Measurements from ENCODE around the gene TRAPPC4.

The TRAPPC4 gene

DNA sequence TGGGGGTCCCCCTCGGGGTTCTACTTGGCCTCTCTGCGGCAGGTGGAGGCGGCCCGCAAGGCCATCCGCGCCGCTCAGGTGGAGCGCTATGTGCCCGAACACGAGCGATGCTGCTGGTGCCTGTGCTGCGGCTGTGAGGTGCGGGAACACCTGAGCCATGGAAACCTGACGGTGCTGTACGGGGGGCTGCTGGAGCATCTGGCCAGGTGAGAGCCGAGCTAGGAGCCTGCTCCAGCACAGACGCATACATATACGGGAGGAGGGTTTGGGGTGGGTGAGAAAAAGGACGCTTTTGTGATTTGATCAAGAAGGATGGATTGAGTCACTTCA is 20.2 kb upstream of the TRAPPC4 start:
- DNase-seq (ENCODE audit: low read depth), result peak; percentile 37
- TF ChIP-seq, protein P1, sequence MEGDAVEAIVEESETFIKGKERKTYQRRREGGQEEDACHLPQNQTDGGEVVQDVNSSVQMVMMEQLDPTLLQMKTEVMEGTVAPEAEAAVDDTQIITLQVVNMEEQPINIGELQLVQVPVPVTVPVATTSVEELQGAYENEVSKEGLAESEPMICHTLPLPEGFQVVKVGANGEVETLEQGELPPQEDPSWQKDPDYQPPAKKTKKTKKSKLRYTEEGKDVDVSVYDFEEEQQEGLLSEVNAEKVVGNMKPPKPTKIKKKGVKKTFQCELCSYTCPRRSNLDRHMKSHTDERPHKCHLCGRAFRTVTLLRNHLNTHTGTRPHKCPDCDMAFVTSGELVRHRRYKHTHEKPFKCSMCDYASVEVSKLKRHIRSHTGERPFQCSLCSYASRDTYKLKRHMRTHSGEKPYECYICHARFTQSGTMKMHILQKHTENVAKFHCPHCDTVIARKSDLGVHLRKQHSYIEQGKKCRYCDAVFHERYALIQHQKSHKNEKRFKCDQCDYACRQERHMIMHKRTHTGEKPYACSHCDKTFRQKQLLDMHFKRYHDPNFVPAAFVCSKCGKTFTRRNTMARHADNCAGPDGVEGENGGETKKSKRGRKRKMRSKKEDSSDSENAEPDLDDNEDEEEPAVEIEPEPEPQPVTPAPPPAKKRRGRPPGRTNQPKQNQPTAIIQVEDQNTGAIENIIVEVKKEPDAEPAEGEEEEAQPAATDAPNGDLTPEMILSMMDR (IDR thresholded peaks at IDR 0.05; ENCODE audit: insufficient read depth, low read depth, low read length, missing control alignments), result no peak
- peak overlapping the region; percentile 84 for H3K4me3 ChIP-seq (ENCODE audit: low read length)

DNA sequence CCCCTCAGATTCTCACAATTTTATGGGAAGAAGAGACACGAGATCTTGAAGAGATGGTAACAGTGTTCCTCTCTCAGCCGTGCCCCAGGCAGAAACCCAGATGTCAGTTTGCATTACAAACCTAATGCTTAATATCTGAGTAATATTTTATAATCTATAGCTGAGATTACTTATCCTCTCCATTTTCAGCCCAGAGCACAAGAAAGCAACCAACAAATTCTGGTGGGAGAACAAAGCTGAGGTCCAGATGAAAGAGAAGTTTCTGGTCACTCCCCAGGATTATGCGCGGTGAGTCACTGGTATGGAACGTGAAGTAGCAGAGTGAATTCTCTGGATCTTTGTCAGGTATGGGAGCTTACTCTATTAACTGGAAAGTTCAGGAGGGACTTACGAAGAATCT is 19.7 kb upstream of the TRAPPC4 start:
- DNase-seq (ENCODE audit: low read depth), result peak; percentile 82
- H3K4me3 ChIP-seq (ENCODE audit: low read length), result peak overlapping the region; percentile 84
- TF ChIP-seq, protein P1 (IDR thresholded peaks at IDR 0.05; ENCODE audit: insufficient read depth, low read depth, low read length, missing control alignments), result no peak

DNA sequence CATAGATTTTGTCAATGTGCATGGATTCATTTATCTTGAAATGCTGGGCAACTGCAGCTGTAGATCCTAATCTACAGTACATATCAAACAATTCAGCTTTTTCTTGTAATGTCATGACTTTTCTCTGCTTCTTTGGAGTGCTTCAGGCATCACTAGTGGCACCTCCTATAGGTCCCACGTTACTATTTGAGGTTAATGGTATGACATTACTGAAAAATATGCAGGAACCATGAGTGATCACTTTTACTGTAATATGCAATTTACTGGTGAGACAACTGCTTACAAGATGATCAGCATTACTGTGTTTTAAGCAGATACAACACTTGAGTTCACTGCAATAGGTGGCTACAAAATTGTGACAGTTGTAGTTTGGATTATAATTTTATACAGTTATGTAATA is 17.7 kb upstream of the TRAPPC4 start:
- TF ChIP-seq, protein P1 (IDR thresholded peaks at IDR 0.05; ENCODE audit: insufficient read depth, low read depth, low read length, missing control alignments), result no peak
- no peak overlapping the region for H3K4me3 ChIP-seq (ENCODE audit: low read length)
- DNase-seq (ENCODE audit: low read depth), result peak; percentile 57

DNA sequence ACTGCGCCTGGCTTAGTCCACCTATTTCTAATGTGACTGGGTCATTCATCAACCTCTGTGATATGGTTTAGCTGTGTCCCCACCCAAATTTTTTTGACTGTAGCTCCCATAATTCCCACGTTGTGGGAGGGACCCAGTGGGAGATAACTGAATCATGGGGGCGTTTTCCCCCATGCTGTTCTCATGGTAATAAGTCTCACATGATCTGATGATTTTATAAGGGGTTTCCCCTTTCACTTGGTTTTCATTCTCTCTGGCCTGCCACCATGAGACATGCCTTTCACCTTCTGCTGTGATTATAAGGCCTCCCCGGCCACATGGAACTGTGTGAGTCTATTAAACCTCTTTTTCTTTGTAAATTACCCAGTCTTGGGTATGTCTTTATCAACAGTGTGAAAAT is 11.9 kb upstream of the TRAPPC4 start:
- H3K4me3 ChIP-seq (ENCODE audit: low read length), result no peak overlapping the region
- TF ChIP-seq, protein P1 (IDR thresholded peaks at IDR 0.05; ENCODE audit: insufficient read depth, low read depth, low read length, missing control alignments), result no peak
- no peak for DNase-seq (ENCODE audit: low read depth)

DNA sequence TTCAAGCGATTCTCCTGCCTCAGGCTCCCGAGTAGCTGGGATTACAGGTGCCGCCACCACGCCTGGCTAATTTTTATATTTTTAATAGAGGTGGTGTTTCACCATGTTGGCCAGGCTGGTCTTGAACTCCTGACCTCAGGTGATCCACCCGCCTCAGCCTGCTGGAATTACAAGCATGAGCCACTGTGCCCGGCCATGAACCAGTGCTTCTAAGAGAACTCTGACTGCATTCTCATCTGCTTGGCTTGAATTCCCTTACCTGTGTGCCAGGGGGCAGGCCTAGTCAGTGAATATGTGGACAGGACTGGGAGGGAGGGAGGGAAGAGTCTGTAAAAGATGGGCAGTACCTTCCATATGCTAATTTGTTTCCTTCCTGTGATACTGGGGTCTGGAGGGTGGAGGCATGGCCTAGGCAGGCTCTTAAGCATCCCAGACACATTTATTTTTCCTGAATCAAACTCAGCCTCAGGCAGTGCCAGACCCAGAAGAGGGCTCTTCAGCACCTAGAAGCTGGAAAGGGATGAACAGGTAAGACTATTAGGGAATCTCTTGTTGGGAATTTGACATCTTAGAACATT is 7.0 kb upstream of the TRAPPC4 start:
- no peak for DNase-seq (ENCODE audit: low read depth)
- TF ChIP-seq, protein P1 (IDR thresholded peaks at IDR 0.05; ENCODE audit: insufficient read depth, low read depth, low read length, missing control alignments), result no peak
- no peak overlapping the region for H3K4me3 ChIP-seq (ENCODE audit: low read length)

DNA sequence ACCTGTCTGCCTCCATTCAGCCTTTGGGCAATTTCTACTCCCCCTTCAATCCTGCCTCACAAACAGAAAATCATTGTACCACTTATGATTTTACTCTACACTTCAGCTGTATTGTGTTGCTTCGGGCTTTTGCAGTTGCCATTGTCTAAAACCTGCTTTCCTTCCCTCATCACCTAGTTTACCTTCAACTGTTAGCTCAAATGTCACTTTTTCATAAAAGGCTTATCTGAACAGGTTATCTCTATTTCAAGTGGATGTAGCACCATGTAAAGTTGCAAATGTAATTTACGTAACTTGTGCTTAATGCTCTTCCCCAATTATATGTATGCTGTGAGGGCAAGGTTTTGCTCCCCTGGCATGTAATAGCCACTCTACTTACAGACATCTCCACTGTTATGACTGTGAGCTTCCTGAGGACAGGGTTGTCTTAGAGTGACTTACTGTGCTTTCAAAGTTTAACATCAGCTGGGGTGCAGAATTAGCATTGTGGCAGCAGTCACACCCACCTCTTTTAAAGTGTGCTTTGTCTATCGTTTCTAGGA is 5.9 kb upstream of the TRAPPC4 start:
- DNase-seq (ENCODE audit: low read depth), result no peak
- TF ChIP-seq, protein P1 (IDR thresholded peaks at IDR 0.05; ENCODE audit: insufficient read depth, low read depth, low read length, missing control alignments), result no peak
- no peak overlapping the region for H3K4me3 ChIP-seq (ENCODE audit: low read length)
